ENCODE data around the gene NR2C2AP. TPM values are rescaled to one million over a fixed set of nuclear protein-coding genes. Genes with fewer than 3 reads are reported as not detected.

The NR2C2AP gene
- polyA plus RNA-seq, 10 donors: 7.3 to 14.6 (median 10.4) TPM

GRCh38 chr19:19152668-19153384, 50.4 kb downstream of the NR2C2AP start:
- DNase-seq: no peak

DNA sequence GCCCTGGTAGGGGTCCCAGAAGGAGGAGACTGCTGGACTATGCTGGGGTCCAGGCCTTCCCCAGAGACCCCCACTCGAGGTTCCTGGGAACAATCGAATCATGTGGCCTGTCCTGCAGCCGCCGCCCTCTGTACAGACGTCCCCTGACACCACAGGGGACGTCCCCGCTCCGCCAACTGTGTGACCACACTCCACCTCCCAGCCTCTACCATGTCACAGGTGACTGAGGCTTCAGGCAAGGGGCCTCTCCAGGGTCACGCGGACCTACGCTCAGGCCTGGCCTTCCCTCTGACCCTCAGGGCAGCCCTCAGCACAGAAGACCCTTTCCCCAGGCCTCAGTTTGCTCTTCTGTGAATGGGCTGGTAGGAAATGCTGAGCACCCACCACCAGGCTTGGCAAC, 51.8 kb downstream of the NR2C2AP start:
- DNase-seq: no peak

Other genes with a start within 250 kb of the NR2C2AP start
- 10 to 100 TPM; 45.5 to 96.1 (median 58.4) TPM for gene SUGP2, start 169.9 kb downstream of the NR2C2AP start, polyA plus RNA-seq (ENCODE audit: insufficient read length in 10 of 10)
- gene ARMC6, start 169.8 kb downstream of the NR2C2AP start, polyA plus RNA-seq (ENCODE audit: insufficient read length in 10 of 10): 10 to 100 TPM; 20.5 to 33.1 (median 29.5) TPM
- 10 to 100 TPM in 2 of 10 donors, 1 to 10 TPM in 8; 7.5 to 10.7 (median 9.3) TPM for gene SLC25A42, start 139.4 kb downstream of the NR2C2AP start, polyA plus RNA-seq (ENCODE audit: insufficient read length in 10 of 10)
- 10 to 100 TPM; 16.8 to 26.9 (median 21.5) TPM for gene TMEM161A, start 64.9 kb downstream of the NR2C2AP start, polyA plus RNA-seq (ENCODE audit: insufficient read length in 10 of 10)
- gene MEF2B, start 33.2 kb downstream of the NR2C2AP start, polyA plus RNA-seq (ENCODE audit: insufficient read length in 10 of 10): 1 to 10 TPM in 7 of 10 donors, under 1 TPM in 3; 0.71 to 2.3 (median 1.2) TPM
- 10 to 100 TPM in 7 of 10 donors, 1 to 10 TPM in 3; 9.0 to 13.7 (median 10.9) TPM for gene BORCS8, start 11.3 kb downstream of the NR2C2AP start, polyA plus RNA-seq (ENCODE audit: insufficient read length in 10 of 10)
- gene RFXANK, start 11.2 kb downstream of the NR2C2AP start, polyA plus RNA-seq (ENCODE audit: insufficient read length in 10 of 10): 10 to 100 TPM; 46.6 to 71.4 (median 60.1) TPM
- under 1 TPM; 0.04 to 0.84 (median 0.10) TPM for gene NCAN, start 8.5 kb upstream of the NR2C2AP start, polyA plus RNA-seq (ENCODE audit: insufficient read length in 10 of 10)
- 1 to 10 TPM; 1.5 to 4.1 (median 2.0) TPM for gene TM6SF2, start 69.9 kb upstream of the NR2C2AP start, polyA plus RNA-seq (ENCODE audit: insufficient read length in 10 of 10)
- 10 to 100 TPM; 29.4 to 39.8 (median 33.2) TPM for gene SUGP1, start 117.1 kb upstream of the NR2C2AP start, polyA plus RNA-seq (ENCODE audit: insufficient read length in 10 of 10)
- gene MAU2, start 117.4 kb upstream of the NR2C2AP start, polyA plus RNA-seq (ENCODE audit: insufficient read length in 10 of 10): 10 to 100 TPM; 29.4 to 59.3 (median 37.9) TPM
- gene GATAD2A, start 202.3 kb upstream of the NR2C2AP start, polyA plus RNA-seq (ENCODE audit: insufficient read length in 10 of 10): 10 to 100 TPM; 44.1 to 57.1 (median 47.3) TPM

Data from muscle of back (tissue), 11 donors.